ENCODE results near the gene ERC2.

The ERC2 gene

GRCh38 chr3:55546866-55547669, 921.2 kb downstream of the ERC2 start (continued):
- TF ChIP-seq CSDC2 (CRISPR knock-in tag; IDR thresholded peaks at IDR 0.05) (no peak), SNAI2 (CRISPR knock-in tag; IDR thresholded peaks at IDR 0.05) (no peak)
- TF ChIP-seq, protein P1, sequence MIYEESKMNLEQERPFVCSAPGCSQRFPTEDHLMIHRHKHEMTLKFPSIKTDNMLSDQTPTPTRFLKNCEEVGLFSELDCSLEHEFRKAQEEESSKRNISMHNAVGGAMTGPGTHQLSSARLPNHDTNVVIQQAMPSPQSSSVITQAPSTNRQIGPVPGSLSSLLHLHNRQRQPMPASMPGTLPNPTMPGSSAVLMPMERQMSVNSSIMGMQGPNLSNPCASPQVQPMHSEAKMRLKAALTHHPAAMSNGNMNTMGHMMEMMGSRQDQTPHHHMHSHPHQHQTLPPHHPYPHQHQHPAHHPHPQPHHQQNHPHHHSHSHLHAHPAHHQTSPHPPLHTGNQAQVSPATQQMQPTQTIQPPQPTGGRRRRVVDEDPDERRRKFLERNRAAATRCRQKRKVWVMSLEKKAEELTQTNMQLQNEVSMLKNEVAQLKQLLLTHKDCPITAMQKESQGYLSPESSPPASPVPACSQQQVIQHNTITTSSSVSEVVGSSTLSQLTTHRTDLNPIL (CRISPR knock-in tag; IDR thresholded peaks at IDR 0.05; ENCODE audit: low read depth), result no peak

DNA sequence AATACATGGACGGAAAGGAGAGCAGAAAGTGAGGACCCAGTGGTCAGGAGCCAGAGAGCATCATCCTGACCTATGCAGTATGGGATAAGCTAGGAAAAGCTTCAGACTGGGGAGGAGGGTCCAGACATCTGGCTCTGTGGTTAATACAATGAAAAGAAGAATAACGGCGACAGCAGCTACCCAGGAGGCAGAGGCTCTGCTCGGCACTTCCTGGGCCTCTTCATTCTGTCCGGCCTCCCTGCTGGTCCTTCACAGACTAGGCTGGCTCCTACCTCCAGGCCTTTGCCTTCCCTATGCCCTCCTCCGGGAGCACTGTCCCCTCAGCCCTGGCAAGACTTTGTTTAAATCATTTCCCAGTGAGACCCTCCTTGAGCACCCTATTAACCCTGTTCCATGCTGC, 922.3 kb downstream of the ERC2 start:
- ATAC-seq, result no peak
- TF ChIP-seq PPARA (CRISPR knock-in tag; IDR thresholded peaks at IDR 0.05; ENCODE audit: borderline replicate concordance), result no peak
- TF ChIP-seq, protein P1 (CRISPR knock-in tag; IDR thresholded peaks at IDR 0.05; ENCODE audit: low read depth), result no peak
- TF ChIP-seq ARNTL (CRISPR knock-in tag; IDR thresholded peaks at IDR 0.05; ENCODE audit: borderline replicate concordance, low read depth), result no peak
- no peak for TF ChIP-seq ZC3H10 (CRISPR knock-in tag; IDR thresholded peaks at IDR 0.05)
- TF ChIP-seq TOX (CRISPR knock-in tag; IDR thresholded peaks at IDR 0.05; ENCODE audit: borderline replicate concordance), result no peak
- no peak for TF ChIP-seq ZNF565 (CRISPR knock-in tag; conservative IDR thresholded peaks at IDR 0.05; ENCODE audit: low read depth)
- TF ChIP-seq ZNF70 (CRISPR knock-in tag; IDR thresholded peaks at IDR 0.05), result no peak
- no peak for TF ChIP-seq TCF4 (CRISPR knock-in tag; IDR thresholded peaks at IDR 0.05; ENCODE audit: borderline replicate concordance)
- no peak for TF ChIP-seq SNAI2 (CRISPR knock-in tag; IDR thresholded peaks at IDR 0.05)
- no peak for TF ChIP-seq RARB (CRISPR knock-in tag; IDR thresholded peaks at IDR 0.05)
- TF ChIP-seq POU6F1 (CRISPR knock-in tag; IDR thresholded peaks at IDR 0.05; ENCODE audit: borderline replicate concordance, low read depth), result no peak
- TF ChIP-seq TSHZ2 (CRISPR knock-in tag; IDR thresholded peaks at IDR 0.05), result no peak
- TF ChIP-seq, protein P2, sequence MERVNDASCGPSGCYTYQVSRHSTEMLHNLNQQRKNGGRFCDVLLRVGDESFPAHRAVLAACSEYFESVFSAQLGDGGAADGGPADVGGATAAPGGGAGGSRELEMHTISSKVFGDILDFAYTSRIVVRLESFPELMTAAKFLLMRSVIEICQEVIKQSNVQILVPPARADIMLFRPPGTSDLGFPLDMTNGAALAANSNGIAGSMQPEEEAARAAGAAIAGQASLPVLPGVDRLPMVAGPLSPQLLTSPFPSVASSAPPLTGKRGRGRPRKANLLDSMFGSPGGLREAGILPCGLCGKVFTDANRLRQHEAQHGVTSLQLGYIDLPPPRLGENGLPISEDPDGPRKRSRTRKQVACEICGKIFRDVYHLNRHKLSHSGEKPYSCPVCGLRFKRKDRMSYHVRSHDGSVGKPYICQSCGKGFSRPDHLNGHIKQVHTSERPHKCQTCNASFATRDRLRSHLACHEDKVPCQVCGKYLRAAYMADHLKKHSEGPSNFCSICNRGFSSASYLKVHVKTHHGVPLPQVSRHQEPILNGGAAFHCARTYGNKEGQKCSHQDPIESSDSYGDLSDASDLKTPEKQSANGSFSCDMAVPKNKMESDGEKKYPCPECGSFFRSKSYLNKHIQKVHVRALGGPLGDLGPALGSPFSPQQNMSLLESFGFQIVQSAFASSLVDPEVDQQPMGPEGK (CRISPR knock-in tag; IDR thresholded peaks at IDR 0.05; ENCODE audit: borderline replicate concordance), result no peak
- TF ChIP-seq GLIS3 (CRISPR knock-in tag; IDR thresholded peaks at IDR 0.05), result no peak
- TF ChIP-seq ISL1 (CRISPR knock-in tag; IDR thresholded peaks at IDR 0.05), result no peak
- no peak for TF ChIP-seq CSDC2 (CRISPR knock-in tag; IDR thresholded peaks at IDR 0.05)
- TF ChIP-seq OSR1 (CRISPR knock-in tag; IDR thresholded peaks at IDR 0.05), result no peak
- TF ChIP-seq BACH2 (CRISPR knock-in tag; IDR thresholded peaks at IDR 0.05; ENCODE audit: borderline replicate concordance), result no peak
- TF ChIP-seq ZNF8 (CRISPR knock-in tag; IDR thresholded peaks at IDR 0.05), result no peak

- TF ChIP-seq ISL1 (CRISPR knock-in tag; IDR thresholded peaks at IDR 0.05), result no peak
- no peak for ATAC-seq
Measured at GRCh38 chr3:55544219-55544618, 924.0 kb downstream of the ERC2 start.

Measured in SK-N-SH treated with all-trans-retinoic acid at 6 μM for 48 hours (cell line).